Stimulated activated CD4-positive, alpha-beta T cell treated with anti-CD3 and anti-CD28 coated beads, Interleukin-1b, Interleukin-23, amount 100 ng/mL, for 1 hour (primary cell): ENCODE measurements around the gene CCDC192.
"Not testable (repeated sequence)": the region's sequence is repeated elsewhere in the genome, so short reads cannot be mapped to it uniquely, and the experiment has no call there.

ENCODE experiments used
- DNase-seq, 2 donors: peaks; one replicate each; pipeline ENCODE4 v3.0.0-alpha.2; 2020; ENCODE audit warnings: low read depth in 2 of 2

Gene CCDC192

GRCh38 chr5:127702926-127703561 lies at the start of gene CCDC192:
Gene CCDC192, plus strand, starts transcription at chr5:127703391. Its CDS starts 55 bp downstream, at chr5:127703446.
- no peak for DNase-seq

GRCh38 chr5:127656825-127657224 lies 46.4 kb upstream of the CCDC192 start:
- DNase-seq, result no peak

- no peak for DNase-seq
Observed at GRCh38 chr5:127660047-127660733, 43.0 kb upstream of the CCDC192 start.

- no peak for DNase-seq
Observed at GRCh38 chr5:127664093-127664492, 39.1 kb upstream of the CCDC192 start.

GRCh38 chr5:127665641-127666040 lies 37.5 kb upstream of the CCDC192 start:
- no peak for DNase-seq

- DNase-seq, result no peak
Observed at GRCh38 chr5:127666043-127666716, 37.0 kb upstream of the CCDC192 start.

- DNase-seq, result no peak
Observed at GRCh38 chr5:127667926-127668325, 35.3 kb upstream of the CCDC192 start.

GRCh38 chr5:127671218-127671617 lies 32.0 kb upstream of the CCDC192 start:
- DNase-seq, result no peak

GRCh38 chr5:127673117-127673800 lies 29.9 kb upstream of the CCDC192 start:
- no peak for DNase-seq

GRCh38 chr5:127676951-127677350 lies 26.2 kb upstream of the CCDC192 start:
- not testable (repeated sequence) for DNase-seq

- not testable (repeated sequence) for DNase-seq
Observed at GRCh38 chr5:127679691-127680330, 23.4 kb upstream of the CCDC192 start.

- no peak for DNase-seq
Observed at GRCh38 chr5:127680595-127680994, 22.6 kb upstream of the CCDC192 start.

GRCh38 chr5:127683008-127683407 lies 20.2 kb upstream of the CCDC192 start:
- no peak for DNase-seq

GRCh38 chr5:127684726-127685467 lies 18.3 kb upstream of the CCDC192 start:
- no peak for DNase-seq

- no peak for DNase-seq
Observed at GRCh38 chr5:127685662-127686061, 17.5 kb upstream of the CCDC192 start.

- no peak for DNase-seq
Observed at GRCh38 chr5:127686424-127686823, 16.8 kb upstream of the CCDC192 start.

- DNase-seq, result no peak
Observed at GRCh38 chr5:127694518-127695171, 8.5 kb upstream of the CCDC192 start.

- no peak for DNase-seq
Observed at GRCh38 chr5:127695346-127695745, 7.8 kb upstream of the CCDC192 start.

GRCh38 chr5:127696683-127697082 lies 6.5 kb upstream of the CCDC192 start:
- no peak for DNase-seq

- DNase-seq, result no peak
Observed at GRCh38 chr5:127697894-127698600, 5.1 kb upstream of the CCDC192 start.
